Natural killer cell (primary cell): Measurements from ENCODE around the gene PON1. TPM values are rescaled to one million over a fixed set of nuclear protein-coding genes. Genes with fewer than 3 reads are reported as not detected.

Experiments used
- ATAC-seq, 3 donors: fragments of 150-1000 bp in 2 of 3; fragments of 200-7000 bp in 1 of 3; cut with Tn5 transposase; 1 replicate in 1 of 3; 2 replicates in 2 of 3; pipeline ENCODE4 v1.10.0; 2021; ENCODE audit warnings: mild to moderate bottlenecking in 2 of 3, moderate library complexity in 2 of 3
- DNase-seq, 2 donors: peaks; one replicate each; pipeline versions ENCODE4 v3.0.0 to v3.0.0-alpha.2; 2013 to 2021; ENCODE audit warnings: mixed read lengths in 1 of 2
- H3K27ac ChIP-seq: one replicate; pipeline ENCODE4 v1.5.1; 2013; ENCODE audit warnings: mild to moderate bottlenecking, low read length
- H3K27me3 ChIP-seq: one replicate; pipeline ENCODE4 v1.6.1; 2013; ENCODE audit warnings: low read length; ENCODE audit not compliant: control insufficient read depth, insufficient read depth
- H3K36me3 ChIP-seq: one replicate; pipeline ENCODE4 v1.6.1; 2013; ENCODE audit warnings: low read length; ENCODE audit not compliant: control insufficient read depth, insufficient read depth
- H3K4me1 ChIP-seq: one replicate; pipeline ENCODE4 v1.6.1; 2013; ENCODE audit warnings: low read length; ENCODE audit not compliant: control insufficient read depth, insufficient read depth
- H3K4me3 ChIP-seq: one replicate; pipeline ENCODE4 v1.5.1; 2013; ENCODE audit warnings: low read length
- H3K9me3 ChIP-seq: one replicate; pipeline ENCODE4 v1.6.1; 2013; ENCODE audit warnings: low read length; ENCODE audit not compliant: control insufficient read depth, insufficient read depth
- H3K27ac Mint-ChIP-seq, 2 donors: one replicate each; pipeline ENCODE4 v1.8.0; 2022; ENCODE audit warnings: mild to moderate bottlenecking in 2 of 2, mixed read lengths in 2 of 2, moderate library complexity in 1 of 2
- H3K27me3 Mint-ChIP-seq, 2 donors: one replicate each; pipeline ENCODE4 v1.8.0; 2022; ENCODE audit warnings: low read depth in 2 of 2, mixed read lengths in 2 of 2
- H3K36me3 Mint-ChIP-seq: one replicate; pipeline ENCODE4 v1.8.0; 2022; ENCODE audit warnings: mixed read lengths
- H3K4me1 Mint-ChIP-seq, 2 donors: one replicate each; pipeline ENCODE4 v1.8.0; 2022; ENCODE audit warnings: mixed read lengths in 2 of 2
- H3K4me3 Mint-ChIP-seq: one replicate; pipeline ENCODE4 v1.8.0; 2022; ENCODE audit warnings: mild to moderate bottlenecking, moderate library complexity, mixed read lengths
- H3K9me3 Mint-ChIP-seq, 2 donors: one replicate each; pipeline ENCODE4 v1.8.0; 2022; ENCODE audit warnings: mixed read lengths in 2 of 2
- CTCF ChIP-seq: fragments of 200-600 bp; IDR thresholded peaks from one replicate; pipeline ENCODE4 v1.8.0; 2022; ENCODE audit warnings: antibody characterized with exemption
- whole genome bisulfite sequencing: methylation state at CpG from one replicate; pipeline ENCODE4 v1.1.7; 2013; ENCODE audit warnings: missing lambda C conversion rate; ENCODE audit not compliant: insufficient coverage; 5-methylcytosine and 5-hydroxymethylcytosine counted together
- intact Hi-C: fragments of 100-400 bp; cut with micrococcal nuclease; formaldehyde crosslinking; loops from one replicate; pipeline ENCODE4 v1.14.2; 2022
- total RNA-seq, 4 donors: library from RNA; stranded (reverse); fragments of 120-200 nt in 1 of 4; gene quantifications; one replicate each; pipeline versions ENCODE4 v1.2.3 to v1.2.4, GENCODE V29; 2013 to 2022

PON1 gene
- total RNA-seq, 3 donors from 2014 or later (not counting 1 experiment from before 2014, with no cell fraction given) = not detected

GRCh38 chr7:95265634-95266033 lies 58.7 kb downstream of the PON1 start:
- no peak overlapping the region for H3K4me3 ChIP-seq
- H3K4me1 ChIP-seq = no peaks in the 10 kb centered on the region
- Mint-ChIP-seq H3K27me3 (no peaks in the 10 kb centered on the region), H3K4me3 (no peak overlapping the region), H3K27ac (no peak overlapping the region), H3K4me1 (no peaks in the 10 kb centered on the region), H3K36me3 (no peaks in the 10 kb centered on the region), H3K9me3 (no peaks in the 10 kb centered on the region)
- no peak overlapping the region for H3K27ac ChIP-seq
- WGBS = no CpG with 5 or more reads among the region's 2 CpGs
- ATAC-seq = no peak
- H3K36me3 ChIP-seq = no peaks in the 10 kb centered on the region
- DNase-seq = no peak
- H3K27me3 ChIP-seq = no peaks in the 10 kb centered on the region
- intact Hi-C loops = no loop called here
- no peaks in the 10 kb centered on the region for H3K9me3 ChIP-seq
- no peak for TF ChIP-seq CTCF

- no peaks in the 10 kb centered on the region for H3K4me1 ChIP-seq
- no peaks in the 10 kb centered on the region for H3K27me3 Mint-ChIP-seq
Measured at GRCh38 chr7:95264363-95264891, 59.9 kb downstream of the PON1 start.

GRCh38 chr7:95263785-95264362 lies 60.5 kb downstream of the PON1 start:
- no peaks in the 10 kb centered on the region for H3K36me3 Mint-ChIP-seq
- no peaks in the 10 kb centered on the region for H3K9me3 Mint-ChIP-seq
- H3K4me1 ChIP-seq = no peaks in the 10 kb centered on the region
- 88% methylated on average over 4 of the region's 4 CpGs for WGBS
- no peak overlapping the region for H3K4me3 ChIP-seq
- intact Hi-C loops = no loop called here
- H3K27me3 Mint-ChIP-seq = no peaks in the 10 kb centered on the region
- no peaks in the 10 kb centered on the region for H3K4me1 Mint-ChIP-seq
- TF ChIP-seq CTCF = no peak
- no peak overlapping the region for H3K27ac Mint-ChIP-seq
- H3K27me3 ChIP-seq = no peaks in the 10 kb centered on the region
- H3K9me3 ChIP-seq = no peaks in the 10 kb centered on the region
- H3K27ac ChIP-seq = no peak overlapping the region
- H3K4me3 Mint-ChIP-seq = no peak overlapping the region
- ATAC-seq (no peak), DNase-seq (no peak)
- H3K36me3 ChIP-seq = no peaks in the 10 kb centered on the region

More at GRCh38 chr7:95264363-95264891, 59.9 kb downstream of the PON1 start:
- H3K4me3 Mint-ChIP-seq = no peak overlapping the region
- Histone ChIP-seq H3K27ac (no peak overlapping the region), H3K9me3 (no peaks in the 10 kb centered on the region), H3K36me3 (no peaks in the 10 kb centered on the region), H3K27me3 (no peaks in the 10 kb centered on the region), H3K4me3 (no peak overlapping the region)
- intact Hi-C loops = no loop called here
- H3K36me3 Mint-ChIP-seq = no peaks in the 10 kb centered on the region
- WGBS = 94% methylated on average over 6 of the region's 6 CpGs
- ATAC-seq = no peak
- no peaks in the 10 kb centered on the region for H3K4me1 Mint-ChIP-seq
- H3K27ac Mint-ChIP-seq = no peak overlapping the region
- H3K9me3 Mint-ChIP-seq = no peaks in the 10 kb centered on the region
- no peak for TF ChIP-seq CTCF
- DNase-seq = no peak

GRCh38 chr7:95262875-95263274 lies 61.5 kb downstream of the PON1 start:
- WGBS = 80% methylated on average over 1 of the region's 2 CpGs
- intact Hi-C loops = no loop called here
- H3K4me1 Mint-ChIP-seq = peaks cover 0 to 4% of the 10 kb centered on the region in 2 donors
- ATAC-seq (no peak), DNase-seq (no peak)
- Histone ChIP-seq H3K36me3 (no peaks in the 10 kb centered on the region), H3K4me3 (no peak overlapping the region), H3K4me1 (no peaks in the 10 kb centered on the region), H3K27ac (no peak overlapping the region), H3K9me3 (no peaks in the 10 kb centered on the region), H3K27me3 (no peaks in the 10 kb centered on the region)
- no peak for TF ChIP-seq CTCF
- H3K4me3 Mint-ChIP-seq = no peak overlapping the region
- no peak overlapping the region for H3K27ac Mint-ChIP-seq
- no peaks in the 10 kb centered on the region for H3K36me3 Mint-ChIP-seq
- H3K9me3 Mint-ChIP-seq = no peaks in the 10 kb centered on the region
- H3K27me3 Mint-ChIP-seq = no peaks in the 10 kb centered on the region
